GM19099 (cell line): ENCODE results near the gene INF2.

Source experiments
- POLR2A ChIP-seq: IDR thresholded peaks from 3 replicates; pipeline ENCODE4 v1.6.1; 2011; ENCODE audit warnings: low read depth; ENCODE audit not compliant: insufficient read length; ENCODE audit errors: extremely low read depth

Gene INF2

GRCh38 chr14:104689109-104689880 is at the start of gene INF2:
INF2 (plus strand) TSS chr14:104689618; CDS start chr14:104701366, 11,748 bp downstream.
- peak; percentile 53 for TF ChIP-seq POLR2A

- TF ChIP-seq POLR2A, result no peak
Measured at GRCh38 chr14:104639885-104640548, 49.4 kb upstream of the INF2 start.

- no peak for TF ChIP-seq POLR2A
Measured at GRCh38 chr14:104640681-104641080, 48.7 kb upstream of the INF2 start.

DNA sequence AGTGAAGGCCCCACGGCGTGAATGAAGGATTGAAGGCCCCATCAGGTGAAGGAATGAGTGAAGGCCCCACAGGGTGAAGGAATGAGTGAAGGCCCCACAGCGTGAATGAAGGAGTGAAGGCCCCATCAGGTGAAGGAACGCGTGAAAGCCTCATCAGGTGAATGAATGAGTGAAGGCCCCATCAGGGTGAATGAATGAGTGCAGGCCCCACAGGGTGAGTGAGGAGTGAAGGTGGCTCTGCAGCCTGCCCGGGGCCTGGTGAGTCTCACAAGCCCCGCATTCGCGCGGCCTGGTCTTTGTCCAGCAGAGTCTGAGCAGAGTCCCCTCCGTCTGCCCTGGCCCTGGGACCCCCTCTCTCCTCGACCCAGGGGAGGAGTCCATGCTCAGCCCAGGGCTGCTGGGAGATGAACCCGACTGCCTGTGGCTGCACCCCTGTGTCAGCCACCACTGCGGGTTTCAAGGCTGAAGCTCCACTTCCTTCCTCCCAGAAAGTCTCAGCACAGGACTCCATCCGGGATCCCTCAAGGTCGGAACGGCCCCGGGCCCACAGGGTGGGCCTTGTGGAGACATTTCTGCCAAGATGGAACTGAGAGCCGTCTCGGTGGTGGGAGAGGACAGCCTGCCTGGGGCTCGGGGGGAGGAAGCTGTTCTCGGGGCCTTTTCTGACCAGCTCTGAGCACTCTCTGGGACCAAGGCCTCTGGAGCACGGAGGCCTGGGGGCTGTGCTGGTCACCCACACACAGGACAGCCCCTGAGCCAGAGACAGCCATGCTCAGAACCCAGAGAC is 47.5 kb upstream of the INF2 start:
- no peak for TF ChIP-seq POLR2A

- no peak for TF ChIP-seq POLR2A
Measured at GRCh38 chr14:104642540-104642868, 46.9 kb upstream of the INF2 start.

DNA sequence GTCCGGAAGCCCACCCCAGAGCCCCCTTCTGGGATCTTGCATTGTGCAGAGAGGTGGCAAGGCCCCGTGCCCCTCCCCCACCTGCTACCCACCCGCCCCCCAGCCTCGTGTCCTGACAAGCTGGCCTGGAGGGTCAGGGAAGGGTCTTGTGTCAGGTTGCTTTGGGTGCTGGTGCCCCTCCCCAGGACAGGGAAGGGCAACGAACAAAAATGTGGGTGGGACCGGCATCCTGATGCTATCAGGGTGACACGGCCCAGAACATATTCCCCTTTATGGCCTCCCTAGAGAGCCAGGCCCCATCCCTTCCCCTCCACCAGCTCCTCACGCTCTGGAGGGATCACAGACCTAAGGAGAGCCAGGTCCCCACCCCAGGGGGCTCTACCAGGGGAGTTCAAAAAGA is 46.1 kb upstream of the INF2 start:
- TF ChIP-seq POLR2A, result no peak

DNA sequence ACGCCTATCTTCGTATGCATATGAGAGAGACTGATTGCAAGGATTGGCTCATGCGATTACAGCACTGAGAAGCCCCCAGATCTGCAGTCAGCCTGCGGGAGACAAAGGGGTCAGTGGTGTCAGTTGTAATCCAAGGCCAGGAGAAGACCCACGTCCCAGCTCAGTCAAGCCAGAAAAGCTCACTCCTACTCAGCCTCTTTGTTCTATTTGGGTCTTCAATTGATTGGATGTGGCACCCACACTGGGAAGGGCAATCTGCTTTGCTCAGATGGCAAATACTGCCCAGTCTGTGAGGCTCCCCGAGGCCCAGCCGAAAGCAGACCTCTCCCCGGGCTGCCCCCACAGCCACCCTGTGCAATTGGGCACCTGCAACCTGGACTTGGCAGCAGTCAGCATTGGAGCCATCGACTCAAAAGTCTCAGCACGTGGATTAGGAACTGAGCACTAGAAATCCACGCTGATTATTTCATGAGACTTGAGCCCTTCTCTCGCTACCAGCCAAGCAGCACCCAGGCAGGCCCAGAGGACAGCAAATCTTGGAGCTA is 45.3 kb upstream of the INF2 start:
- no peak for TF ChIP-seq POLR2A

DNA sequence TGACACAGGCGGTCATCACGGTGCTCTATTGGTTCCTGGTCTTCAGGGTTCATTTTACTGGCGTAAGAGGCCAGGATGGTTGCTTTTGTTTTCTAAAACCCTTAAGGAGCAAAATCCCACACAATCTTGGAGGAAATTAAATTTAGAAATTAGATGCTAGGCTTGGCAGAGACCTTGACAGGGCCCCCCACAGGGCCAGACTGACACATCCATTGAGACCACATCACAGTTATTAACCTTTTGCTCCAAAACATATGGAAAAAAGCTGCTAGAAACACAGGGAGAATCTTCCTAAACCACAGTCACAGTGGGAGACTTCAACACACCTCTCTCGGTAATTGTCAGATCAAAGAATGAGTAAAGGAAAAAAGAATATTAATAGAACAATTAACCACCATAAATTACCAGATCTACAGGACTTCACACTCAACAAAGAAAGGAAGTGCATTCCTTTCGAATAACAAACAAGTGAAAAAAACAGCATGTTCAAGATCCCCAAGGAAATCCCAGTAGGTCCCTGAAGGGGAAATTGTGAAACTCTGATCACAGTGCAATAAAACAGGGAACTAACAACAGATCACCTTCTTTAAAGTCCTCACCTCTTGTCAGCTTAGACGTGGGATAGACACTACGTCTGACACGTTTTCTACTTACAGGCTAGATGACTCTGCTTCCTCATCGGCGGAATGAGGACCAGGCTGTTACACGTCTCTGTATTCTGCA is 44.6 kb upstream of the INF2 start:
- no peak for TF ChIP-seq POLR2A

DNA sequence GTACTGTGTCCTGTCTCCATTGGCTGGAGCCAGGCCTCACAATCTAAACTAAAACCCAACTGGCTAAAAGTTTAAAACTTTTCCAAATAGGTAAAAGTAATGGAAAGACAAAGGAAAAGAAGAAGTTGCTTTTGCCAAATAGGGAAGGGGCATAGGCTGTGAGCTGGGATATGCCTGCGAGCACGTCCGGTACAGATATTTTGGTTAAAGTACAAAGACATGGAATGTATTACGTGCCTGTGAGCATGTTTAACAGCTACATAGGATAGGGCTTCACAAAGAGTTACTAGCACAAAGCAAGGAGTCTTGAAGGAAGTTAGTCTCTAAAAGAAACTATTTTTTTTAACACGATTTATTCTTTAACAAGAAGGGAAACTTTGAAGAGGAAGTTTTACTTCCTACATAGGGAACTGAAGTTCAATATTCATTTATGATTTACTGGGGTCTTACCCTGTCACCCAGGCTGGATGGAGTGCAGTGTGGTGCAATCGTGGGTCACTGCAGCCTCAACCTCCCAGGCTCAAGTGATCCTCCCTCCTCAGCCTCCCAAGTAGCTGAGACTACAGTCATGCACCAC is 41.9 kb upstream of the INF2 start:
- no peak for TF ChIP-seq POLR2A

DNA sequence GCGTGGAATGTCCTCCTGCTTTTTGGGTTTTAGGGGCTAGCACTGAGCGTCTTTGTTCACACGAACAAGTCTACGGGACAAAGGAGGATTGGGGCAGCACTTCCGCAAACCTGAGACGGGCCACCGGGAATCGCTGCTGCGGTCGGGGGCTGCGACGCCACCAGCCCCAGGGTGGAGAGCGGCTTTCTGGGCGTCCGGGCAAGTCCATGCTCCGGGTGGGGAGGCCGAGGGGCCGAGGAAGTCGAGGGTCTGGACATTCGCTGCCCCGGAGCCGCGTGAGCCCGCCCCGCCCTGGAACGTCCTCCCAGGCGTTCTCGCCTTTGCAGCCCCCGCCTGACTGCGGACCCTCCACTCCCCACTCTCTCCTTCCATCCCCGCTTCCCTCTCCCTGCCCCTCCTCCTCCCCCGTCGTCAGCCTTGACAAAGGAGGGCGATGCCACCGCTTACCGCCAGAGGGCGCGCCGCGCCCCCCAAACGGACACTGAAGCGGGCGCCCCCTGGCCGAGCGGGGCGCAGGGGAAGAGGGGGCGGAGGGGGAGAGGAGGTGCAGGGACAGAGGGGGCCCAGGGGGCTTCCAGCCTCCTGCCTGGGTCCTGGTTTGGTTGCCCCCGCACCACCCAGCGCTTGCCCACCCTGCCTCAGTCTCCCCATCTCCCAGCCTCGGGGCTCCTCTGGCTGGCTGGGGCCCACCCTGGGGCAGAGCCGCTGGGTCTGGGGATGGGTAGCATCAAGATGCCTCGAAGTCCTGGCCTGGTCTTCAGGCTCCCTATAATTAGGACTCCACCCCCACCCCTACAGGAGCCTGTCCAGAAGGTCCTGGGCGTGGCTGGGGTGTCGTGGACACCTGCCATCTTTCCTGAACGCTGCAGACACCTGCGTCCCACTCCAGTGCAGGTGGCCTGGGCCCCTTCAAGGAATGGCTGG is 39.1 kb upstream of the INF2 start:
- no peak for TF ChIP-seq POLR2A

DNA sequence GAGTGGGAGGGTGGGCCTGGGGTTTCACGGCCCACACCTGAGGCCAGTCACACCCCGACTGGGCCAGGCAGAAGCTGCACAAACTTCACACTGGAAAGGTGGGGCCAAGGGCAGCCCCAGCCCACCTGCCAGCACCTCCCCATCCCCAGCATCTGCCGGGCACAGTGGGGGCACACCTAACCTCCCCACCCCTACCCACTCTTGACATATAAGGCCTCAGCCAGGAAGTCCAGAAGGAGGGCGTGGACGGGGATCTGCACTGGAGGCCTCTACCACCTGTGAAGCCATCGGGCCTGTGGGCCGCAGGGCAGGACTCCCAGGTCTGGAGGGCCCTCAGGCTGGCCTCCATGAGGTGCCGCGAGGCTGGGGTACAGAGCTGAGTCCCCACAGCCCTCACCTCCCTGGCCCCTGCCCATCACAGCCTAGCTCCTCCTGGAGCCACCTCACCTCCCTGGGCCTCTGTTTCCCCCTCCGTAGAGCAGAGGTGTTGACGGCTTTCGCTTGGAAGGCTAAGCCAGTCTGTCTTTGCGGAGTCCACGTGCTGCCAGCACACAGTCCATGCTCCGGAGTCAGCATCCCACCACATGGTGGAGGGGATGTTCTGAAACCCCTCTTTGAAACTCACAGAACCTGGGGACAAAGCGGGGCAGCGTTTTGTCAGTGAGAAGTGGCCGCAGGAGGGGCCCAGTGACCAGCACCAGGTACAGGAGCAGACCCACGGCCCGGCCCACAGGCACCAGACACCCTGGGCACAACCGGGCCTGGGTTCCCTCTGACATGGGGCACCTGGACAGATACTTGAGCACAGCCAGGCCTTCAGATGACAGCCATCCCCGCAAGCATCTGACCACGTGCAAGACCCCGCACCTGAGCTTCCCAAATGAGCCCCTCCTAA is 38.2 kb upstream of the INF2 start:
- TF ChIP-seq POLR2A, result no peak

DNA sequence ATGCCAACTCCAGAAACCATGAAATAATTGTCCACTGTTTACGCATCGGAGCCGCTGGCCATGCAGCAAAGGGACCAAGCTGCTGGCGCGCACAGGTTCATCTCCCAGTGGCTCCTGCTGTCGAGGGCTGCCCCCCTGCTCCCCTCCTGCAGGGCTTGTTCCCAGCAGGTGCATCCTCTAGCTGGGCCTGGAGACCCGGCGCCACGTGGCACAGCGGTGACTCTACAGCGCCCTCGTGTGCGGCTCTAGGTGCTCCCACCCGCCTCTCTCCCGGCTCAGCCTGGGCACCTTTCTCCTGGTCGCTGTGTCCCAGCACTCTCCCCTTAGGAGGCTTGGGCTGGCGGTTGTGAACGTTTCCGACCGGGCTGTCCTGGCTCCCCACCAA is 37.5 kb upstream of the INF2 start:
- no peak for TF ChIP-seq POLR2A

GRCh38 chr14:104652386-104652785 is 37.0 kb upstream of the INF2 start:
- TF ChIP-seq POLR2A, result no peak
